Neural cell (in vitro differentiated cells): Measurements from ENCODE around the gene APEX1.

Experiments used
- MXI1 ChIP-seq: fragments of 450-650 bp; conservative IDR thresholded peaks from 2 replicates; pipeline ENCODE4 v1.6.1; 2014; ENCODE audit warnings: antibody characterized with exemption, mild to moderate bottlenecking; ENCODE audit not compliant: poor library complexity, severe bottlenecking
- POLR2AphosphoS5 ChIP-seq: IDR thresholded peaks from 2 replicates; pipeline ENCODE4 v1.6.1; 2012
- TF ChIP-seq, protein P1 (sequence below): fragments of 450-650 bp; IDR thresholded peaks from 2 replicates; pipeline ENCODE4 v1.5.1; 2014; ENCODE audit warnings: antibody characterized with exemption, mild to moderate bottlenecking, moderate library complexity; ENCODE audit not compliant: poor library complexity, severe bottlenecking

GRCh38 chr14:20416223-20416622 is 38.8 kb upstream of the APEX1 start:
- TF ChIP-seq, protein P1, sequence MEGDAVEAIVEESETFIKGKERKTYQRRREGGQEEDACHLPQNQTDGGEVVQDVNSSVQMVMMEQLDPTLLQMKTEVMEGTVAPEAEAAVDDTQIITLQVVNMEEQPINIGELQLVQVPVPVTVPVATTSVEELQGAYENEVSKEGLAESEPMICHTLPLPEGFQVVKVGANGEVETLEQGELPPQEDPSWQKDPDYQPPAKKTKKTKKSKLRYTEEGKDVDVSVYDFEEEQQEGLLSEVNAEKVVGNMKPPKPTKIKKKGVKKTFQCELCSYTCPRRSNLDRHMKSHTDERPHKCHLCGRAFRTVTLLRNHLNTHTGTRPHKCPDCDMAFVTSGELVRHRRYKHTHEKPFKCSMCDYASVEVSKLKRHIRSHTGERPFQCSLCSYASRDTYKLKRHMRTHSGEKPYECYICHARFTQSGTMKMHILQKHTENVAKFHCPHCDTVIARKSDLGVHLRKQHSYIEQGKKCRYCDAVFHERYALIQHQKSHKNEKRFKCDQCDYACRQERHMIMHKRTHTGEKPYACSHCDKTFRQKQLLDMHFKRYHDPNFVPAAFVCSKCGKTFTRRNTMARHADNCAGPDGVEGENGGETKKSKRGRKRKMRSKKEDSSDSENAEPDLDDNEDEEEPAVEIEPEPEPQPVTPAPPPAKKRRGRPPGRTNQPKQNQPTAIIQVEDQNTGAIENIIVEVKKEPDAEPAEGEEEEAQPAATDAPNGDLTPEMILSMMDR, result no peak
- TF ChIP-seq POLR2AphosphoS5 (no peak), MXI1 (no peak)
